GM19372 (cell line): Measurements from ENCODE around the gene MRPL10.

Experiments used
- ATAC-seq: cut with Tn5 transposase; IDR thresholded peaks from one replicate; pipeline ENCODE4 v1.9.1; 2021; ENCODE audit warnings: mild to moderate bottlenecking, low read depth, moderate library complexity; ENCODE audit not compliant: unreplicated experiment

MRPL10 gene

DNA sequence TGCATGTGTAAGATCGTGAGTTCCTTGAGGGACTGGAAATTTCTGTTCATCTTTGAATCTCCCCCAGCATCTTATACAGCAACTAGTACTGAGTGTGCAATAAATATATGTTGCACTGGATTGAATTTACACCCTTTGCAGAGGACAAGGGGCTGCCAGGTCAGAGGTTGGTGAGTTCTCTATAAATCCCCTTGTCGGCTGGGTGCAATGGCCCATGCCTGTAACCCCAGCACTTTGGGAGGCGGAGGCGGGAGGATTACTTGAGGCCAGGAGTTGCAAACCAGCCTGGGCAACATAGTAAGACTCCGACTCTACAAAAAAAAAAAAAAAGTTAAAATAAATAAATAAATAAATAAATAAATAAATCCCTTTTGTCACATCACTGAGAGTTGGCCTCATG is 29.0 kb upstream of the MRPL10 start:
- no peak for ATAC-seq

DNA sequence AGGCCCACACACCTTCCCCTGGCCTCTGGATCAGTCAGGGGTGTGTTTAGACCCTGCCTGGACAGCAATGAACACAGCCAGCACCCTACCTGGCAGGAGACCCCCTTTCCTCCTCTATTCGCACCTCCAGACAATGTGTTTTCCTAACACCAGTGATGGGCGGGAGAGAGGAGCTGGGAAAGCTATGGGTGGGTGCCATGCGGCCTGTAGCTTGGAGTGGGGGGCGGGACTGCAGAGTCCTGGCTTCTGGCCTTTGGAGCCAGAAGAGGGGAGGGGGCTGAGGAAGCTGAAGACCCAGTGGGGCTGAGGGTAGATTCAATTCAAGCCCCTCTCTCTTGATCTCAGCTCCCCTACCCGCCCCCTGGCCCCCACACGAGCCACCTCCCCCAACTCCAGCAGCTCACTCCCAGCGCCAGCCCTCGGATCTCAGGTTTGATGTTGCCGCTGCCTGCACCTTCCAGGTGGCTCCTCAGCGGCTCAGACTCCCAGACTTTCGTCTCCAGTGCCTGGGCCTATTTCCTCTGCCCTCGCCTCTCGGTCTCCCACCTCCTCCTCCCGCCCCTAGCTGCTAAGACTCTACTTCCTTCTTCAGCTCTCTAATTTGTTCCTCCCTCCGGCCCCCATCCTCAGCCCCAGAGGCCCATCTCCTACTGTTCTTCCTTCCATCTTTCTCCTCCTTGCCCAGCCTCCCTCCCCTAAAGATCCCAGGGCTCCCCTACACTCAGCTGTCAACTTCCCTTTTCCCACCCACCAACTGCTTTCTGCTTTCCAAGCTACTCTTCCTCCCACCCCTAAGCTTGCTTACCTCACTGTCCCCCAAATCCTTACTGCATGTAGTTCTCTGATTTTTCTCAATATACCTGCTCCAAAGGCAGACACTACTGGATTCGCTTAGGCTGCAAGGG is 26.5 kb upstream of the MRPL10 start:
- ATAC-seq, result no peak

DNA sequence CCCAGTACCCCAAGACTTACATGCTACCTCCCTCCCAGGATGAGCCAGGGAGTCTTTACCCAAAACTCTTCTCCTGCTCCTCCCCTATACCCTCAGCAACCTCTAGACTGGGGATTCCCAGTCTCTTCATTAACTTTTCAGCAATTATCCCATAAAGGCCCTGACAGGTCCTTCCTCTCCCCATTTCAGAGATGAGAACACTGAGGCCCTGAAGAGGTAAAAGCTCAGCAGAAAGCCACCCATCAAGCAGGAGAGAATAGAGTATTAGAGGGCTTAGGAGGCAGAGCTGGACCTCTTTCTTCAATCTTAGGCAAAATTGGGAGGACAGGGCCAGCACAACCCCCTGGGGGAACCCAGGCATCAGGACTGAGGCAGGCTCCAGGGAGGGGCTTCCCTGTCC is 25.5 kb upstream of the MRPL10 start:
- ATAC-seq, result no peak

DNA sequence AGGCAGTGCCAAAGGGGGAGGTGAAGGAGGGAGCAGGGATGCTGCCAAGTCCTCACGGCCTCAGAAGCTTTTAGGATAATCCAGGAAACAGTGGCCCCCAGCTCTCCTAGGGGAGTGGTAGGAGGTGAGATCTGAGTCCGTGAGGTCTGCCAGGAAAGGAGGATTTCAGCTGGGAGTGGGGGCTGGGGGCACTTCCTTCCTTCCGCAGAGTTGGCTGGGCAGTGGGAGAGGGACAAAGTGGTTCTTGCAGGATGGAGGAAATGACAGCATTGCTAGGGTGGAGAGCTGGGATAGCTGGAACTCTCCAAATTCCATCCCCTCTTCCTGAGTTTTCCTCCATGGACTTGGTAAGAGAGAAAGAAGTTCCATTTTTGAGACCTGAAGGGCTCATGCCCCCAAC is 24.4 kb upstream of the MRPL10 start:
- no peak for ATAC-seq

DNA sequence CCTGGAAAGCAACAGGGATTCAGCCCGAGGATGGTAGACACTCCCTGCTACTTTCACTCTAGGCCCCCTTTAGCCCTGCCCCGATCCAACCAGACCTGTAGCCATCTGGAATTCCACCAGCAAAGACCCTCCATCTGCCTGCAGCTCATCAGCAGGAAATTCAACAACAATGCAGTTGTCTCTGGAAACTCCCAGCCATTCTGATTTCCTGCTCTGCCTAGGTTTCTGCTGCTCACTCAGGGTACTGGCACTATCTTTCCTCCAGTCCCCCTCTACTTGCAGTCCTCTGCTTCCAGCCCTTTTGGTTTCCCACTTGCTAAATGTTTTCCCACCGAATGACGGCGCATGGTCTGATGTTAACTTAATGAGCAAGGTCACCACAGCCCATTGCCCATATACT is 22.3 kb upstream of the MRPL10 start:
- no peak for ATAC-seq

DNA sequence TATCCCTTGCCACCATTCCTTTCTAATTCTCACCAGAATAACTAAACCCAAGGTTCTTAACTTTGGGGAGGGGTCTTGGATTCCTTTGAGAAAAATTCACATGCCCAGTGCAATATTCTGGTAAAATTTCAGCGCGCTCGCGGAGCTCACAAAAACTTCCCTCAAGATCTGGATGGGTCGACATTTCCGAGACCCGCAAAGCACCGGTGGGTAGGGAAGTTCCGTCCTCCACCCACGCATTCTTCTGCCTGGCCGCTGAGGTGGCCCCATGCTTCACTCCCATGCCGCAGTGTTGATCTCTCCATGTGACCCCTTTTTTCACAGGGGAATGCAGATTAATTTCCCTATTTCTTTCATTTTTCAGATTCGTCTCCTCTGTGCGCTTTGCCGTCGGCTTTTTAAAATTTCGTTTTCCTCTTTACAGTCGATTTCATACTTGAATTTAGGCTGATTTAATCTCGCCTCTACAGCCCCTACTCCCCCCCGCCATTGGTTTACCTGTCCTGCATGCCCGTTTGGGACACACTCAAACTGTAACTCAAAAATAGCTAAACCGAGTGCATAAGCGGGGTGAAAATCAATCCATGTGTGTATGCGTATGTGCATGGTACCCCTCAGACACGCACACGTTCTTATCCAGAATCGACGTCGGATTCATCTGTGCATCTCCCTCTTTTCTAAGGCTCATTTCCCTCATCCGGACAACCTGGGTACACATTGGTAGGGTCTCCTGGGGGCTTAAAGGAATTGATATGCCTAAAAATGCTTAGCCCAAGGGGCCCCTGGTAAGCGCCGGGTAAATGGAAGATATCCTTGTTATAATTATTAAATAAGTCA is 21.0 kb upstream of the MRPL10 start:
- ATAC-seq, result no peak

DNA sequence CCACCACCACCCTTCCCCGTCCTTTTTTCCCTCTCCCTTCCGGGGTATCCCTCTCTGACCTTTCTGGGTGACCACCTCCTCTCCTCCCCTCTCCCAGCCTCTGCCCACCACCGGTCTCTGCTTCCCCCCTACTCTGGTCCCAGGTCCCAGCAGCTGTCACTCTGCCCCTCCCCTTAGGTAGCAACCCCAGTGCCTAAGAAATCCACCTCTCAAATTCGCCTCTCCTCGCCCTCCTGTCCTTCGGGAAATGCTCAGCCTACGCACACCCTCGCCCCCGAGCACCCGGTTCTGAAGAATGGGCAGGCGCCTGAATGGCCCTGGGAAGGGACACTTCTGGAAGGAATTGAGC is 20.4 kb upstream of the MRPL10 start:
- ATAC-seq, result no peak

DNA sequence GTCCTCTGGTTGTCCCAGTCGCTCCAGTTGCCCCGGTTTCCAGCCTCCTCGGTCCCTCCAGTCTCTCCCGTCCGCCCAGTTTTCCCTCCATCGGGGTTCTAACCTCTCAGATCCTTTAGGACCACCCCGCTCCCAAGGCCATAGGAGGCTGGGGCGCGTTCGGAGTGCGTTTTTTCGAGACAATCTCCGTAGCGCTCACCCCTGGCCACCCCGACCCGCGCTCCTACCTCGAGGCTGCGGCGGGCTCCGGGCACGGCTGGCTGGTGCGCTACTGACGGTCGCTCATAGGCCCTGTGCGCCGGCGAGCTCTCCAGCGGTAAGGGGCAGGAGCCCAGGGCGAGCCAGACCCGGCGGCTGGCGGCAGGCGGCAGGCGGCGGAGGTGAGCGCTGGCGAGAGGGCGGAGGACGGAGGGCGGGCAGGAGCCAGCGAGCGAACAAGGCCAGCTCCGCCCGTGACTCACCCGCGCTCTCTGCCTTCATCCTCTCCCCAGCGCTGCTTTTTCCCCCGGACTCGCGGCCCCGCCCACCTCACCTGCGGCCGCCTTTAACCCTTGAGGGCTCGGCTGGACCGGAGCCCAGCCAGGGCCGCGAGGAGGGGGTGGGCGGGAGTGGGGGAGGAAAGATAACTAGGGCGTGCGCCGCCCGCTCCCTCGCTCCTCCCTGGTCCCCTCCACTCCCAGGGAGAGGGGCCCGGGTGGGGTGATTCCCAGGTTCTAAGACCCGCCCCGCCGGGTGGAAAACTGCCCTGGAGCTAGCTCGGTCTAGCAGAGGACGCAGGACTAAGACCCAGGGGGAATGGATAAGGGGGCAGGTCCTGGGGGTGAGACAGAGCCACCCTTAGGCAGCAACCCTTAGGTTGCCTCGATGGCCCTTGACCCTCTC is 19.6 kb upstream of the MRPL10 start, which contains the start of gene SP6:
SP6 (minus strand) TSS at position 472 of the 882 bp plus-strand sequence. CDS start 2,734 bp downstream, outside the sequence.
- no peak for ATAC-seq

DNA sequence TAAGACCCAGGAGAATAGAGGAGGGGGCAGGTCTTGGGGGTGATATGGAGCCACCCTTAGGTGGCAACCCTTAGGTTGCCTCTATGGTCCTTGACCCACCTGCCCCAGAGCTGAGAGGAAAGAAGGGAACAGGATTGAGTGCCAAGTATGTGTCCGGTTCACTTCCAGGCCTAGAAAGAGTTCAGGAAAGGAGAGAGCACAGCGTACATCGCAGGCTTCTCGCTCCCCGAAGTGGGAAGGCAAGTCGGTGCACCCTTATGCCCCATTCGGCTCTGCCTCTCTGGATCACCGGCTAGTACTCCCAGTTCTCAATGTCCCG is 19.0 kb upstream of the MRPL10 start:
- ATAC-seq, result no peak

DNA sequence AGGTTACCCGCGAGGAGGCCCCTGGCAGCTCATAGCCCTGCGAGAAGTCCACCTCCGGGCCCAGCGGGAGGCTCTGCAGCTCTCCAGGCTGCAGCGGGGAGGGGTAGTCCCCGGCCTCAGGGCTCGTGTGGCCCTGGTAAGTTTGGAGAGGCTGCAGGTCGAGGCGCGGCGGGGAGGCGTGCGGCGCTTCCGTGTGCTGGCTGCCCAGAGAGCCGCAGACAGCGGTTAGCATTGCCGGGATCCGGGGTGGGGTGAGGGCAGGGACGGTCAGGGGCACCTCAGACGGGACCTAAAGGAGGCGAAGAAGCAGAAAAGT is 16.8 kb upstream of the MRPL10 start:
- ATAC-seq, result no peak

DNA sequence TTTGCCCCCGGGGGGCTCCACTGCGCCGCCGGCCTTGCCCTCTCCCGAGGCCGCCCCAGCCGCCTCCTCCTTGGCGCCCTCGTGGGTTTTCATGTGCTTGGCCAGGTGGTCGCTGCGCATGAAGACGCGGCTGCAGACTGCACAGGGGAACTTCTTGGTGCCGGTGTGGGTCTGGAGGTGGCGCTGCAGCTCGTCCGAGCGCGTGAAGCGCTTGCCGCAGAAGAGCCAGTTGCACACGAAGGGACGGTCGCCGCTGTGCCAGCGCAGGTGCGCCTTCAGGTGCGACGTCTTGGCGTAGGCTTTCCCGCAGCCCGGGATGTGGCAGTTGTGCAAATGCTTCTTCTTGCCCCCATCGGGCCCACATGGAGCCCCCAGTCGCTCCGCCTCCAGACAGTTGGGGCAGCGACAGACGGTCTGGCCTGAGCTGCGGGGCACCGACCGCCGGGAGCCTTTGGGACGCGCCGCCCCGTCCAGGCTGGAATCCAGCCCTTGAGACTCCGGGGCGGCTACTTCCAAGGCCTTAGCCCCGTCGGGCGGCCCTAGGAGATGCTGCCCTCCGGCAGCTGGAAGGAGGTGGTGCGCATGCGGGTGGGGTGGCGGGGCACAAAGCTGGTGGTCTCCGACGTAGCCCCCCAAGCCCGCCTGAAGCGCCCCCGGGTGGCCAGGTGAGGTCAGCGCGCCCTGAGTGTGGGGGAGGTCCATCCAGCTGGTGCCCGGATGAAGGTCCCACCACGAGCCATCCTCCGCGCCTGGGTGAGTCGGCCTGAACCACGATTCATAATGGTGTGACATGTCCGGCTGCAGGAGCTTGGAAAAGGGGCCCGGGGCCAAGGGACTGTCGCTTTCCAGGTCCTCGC is 16.2 kb upstream of the MRPL10 start:
- ATAC-seq, result no peak

DNA sequence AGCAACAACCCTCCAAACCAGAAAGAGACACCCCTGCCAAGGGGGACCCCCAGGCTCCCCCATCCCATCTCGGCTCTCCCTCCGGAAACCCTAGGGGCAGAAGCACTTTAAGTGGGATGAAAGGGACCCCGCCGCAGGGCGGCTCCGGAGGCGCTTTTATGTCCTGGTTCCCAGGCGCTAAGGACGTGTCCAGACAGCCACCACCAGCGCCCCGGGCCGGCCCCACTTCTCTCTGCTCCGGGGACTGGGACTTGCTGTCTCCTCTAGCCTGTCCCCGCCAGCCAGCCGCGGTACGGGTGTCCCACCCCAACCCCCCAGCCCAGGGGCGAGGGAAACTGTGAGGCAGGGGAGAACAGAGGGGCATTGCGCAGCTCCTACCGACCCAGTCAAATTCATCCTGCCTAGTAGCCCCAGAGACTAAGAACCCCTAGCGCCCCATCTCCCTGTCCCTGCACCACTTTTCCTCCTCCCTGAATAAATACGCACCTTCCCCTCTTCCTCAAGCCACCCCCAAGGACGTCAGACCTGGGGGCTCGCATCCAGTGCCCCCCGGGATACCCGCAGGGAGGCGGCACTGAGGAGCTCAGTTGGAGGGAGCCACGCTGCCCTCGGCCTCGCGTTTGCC is 15.5 kb upstream of the MRPL10 start:
- no peak for ATAC-seq

DNA sequence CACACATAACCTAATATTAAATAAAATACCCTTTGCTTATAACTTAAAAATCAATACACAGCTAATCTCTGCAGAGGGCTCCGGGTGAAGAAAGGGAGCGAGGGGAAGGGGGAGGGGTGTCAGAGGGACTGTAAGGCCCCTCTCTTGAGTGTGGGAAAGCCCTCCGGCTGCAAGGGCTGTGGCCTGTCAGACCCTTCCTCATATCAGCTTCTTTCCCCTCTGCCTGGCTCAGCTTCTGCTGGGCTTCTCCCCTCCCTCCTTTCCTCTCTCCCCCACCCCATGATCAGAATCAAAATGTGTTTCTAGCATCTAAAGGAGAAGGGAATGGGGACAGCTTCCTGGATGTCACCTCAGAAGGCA is 14.4 kb upstream of the MRPL10 start:
- no peak for ATAC-seq

DNA sequence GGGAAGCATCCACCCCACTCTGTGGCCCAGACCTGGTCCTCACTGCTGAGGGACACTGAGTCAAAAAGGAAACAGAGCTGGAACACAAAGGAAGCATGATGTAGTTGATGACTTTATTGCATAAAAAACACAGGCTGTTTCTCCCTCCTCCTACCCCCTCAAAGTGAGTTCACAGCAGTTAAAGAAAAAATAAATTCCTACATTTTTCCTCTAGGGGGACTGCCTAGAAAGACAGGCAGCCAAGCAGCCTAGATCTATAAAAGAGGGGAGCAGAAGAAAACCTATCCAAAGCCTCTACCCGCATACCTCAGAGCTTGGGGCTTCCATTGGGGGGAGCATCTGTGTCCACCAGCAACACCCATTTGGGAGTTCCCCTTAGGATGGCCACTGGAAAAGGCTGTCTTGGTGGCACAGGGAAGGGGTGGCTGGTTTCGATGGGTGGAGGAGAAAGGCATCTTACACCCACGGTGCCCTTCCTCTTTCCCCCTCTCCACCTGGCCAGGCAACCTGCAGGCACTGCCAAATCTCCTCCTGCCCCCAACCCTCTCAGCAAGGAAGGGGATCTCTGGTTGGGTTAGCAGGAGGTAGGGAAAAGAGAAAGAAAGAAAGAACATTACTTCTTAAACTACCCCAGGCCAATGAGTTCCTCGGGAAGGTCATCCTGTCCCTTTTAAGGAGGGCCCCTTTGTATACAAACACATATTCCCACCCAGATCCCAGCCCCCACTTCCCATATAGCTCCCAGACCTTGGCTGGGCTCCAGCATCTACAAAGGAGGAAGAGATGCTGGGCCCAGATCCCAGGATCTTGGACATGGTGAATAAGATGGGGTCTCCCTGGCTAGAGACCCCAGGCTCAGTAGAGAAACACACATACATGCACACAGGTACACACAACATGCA is 13.7 kb upstream of the MRPL10 start:
- no peak for ATAC-seq

DNA sequence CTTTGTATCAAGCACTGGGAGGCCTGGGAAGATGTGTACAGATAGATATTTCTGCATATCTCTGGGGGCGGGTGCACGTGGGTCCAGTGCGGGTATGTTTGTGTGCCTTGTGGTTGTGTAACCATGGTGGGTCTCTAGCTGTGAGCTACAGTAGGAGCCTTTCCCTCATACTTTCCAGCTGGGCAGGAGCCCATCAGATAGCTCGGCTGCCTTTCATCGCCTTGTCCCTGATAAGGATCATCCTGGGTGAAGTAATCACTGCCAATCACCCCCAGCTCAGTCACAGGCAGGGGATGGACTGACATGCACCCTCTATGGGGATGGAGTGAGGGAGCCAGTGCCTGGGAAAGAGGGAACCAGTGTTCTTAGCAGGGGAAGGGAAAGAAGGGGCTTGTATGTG is 12.9 kb upstream of the MRPL10 start:
- no peak for ATAC-seq

DNA sequence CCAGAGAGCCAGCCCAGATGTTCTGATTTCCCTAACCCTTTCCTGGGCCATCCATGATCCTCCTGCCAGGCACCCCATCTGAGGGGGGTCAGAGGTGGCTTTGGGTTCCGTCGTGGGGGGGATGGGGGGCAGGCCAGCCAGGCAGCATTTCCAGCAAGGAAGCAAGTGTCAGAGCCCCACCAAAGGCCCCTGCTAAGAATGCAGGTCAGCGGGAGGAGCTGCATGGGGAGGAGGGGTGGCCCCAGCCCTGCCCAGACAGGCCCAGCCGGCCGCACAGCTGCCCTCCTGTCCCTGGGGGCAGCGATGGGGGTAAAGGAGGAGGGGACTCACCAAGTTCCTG is 12.0 kb upstream of the MRPL10 start:
- ATAC-seq, result no peak

DNA sequence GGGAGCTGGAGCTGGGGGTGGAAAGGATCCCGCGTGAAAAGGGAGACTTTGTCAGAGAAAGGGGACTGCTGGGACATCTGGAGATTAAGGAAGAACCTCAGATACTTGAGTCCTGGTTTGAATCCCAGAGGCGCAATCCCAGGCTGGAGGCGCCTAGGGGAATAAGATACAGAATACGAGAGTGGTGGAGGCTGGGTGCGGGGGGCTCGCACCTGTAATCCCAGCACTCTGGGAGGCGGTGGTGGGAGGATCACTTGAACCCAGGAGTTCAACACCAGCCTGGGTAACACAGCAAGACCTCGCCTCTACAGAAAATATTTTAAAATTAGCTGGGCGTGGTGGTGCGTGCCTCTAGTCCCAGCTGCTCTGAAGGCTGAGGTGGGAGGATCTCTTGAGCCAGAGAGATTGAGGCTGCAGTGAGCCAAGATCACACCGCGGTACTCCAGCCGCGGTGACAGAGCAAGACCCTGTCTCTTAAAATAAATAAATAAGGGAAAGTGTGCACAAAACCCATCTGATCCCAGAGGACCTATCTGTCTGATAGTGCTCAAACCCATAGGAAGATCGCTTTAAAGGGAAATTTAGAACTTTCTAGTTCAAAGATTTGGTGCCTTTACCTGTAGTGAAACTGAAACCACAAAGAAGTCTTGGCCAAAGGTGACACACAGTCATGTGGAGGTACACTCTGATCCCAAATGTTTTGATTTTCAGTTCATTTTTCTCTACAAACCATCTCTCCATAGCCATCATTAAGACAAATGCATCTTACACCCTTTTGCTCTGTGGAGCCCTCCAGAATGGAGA is 10.3 kb upstream of the MRPL10 start:
- no peak for ATAC-seq
